Glutamatergic neuron (in vitro differentiated cells): ENCODE measurements around the gene DERL3. TPM values are rescaled to one million over a fixed set of nuclear protein-coding genes. Genes with fewer than 3 reads are reported as not detected.

Source experiments
- DNase-seq: peaks from one replicate; pipeline ENCODE4 v3.0.0; 2022
- H3K27ac Mint-ChIP-seq: one replicate; pipeline ENCODE4 v1.8.0; 2020; ENCODE audit warnings: mild to moderate bottlenecking, mixed read lengths, inconsistent platforms; ENCODE audit not compliant: unreplicated experiment
- H3K27me3 Mint-ChIP-seq: one replicate; pipeline ENCODE4 v1.8.0; 2020; ENCODE audit warnings: mild to moderate bottlenecking, moderate library complexity, mixed read lengths, inconsistent platforms; ENCODE audit not compliant: unreplicated experiment
- H3K36me3 Mint-ChIP-seq: one replicate; pipeline ENCODE4 v1.8.0; 2020; ENCODE audit warnings: mild to moderate bottlenecking, mixed read lengths, inconsistent platforms; ENCODE audit not compliant: unreplicated experiment
- H3K4me1 Mint-ChIP-seq: one replicate; pipeline ENCODE4 v1.8.0; 2020; ENCODE audit warnings: mild to moderate bottlenecking, low read depth, mixed read lengths, inconsistent platforms; ENCODE audit not compliant: unreplicated experiment
- H3K4me3 Mint-ChIP-seq: one replicate; pipeline ENCODE4 v1.8.0; 2020; ENCODE audit warnings: mild to moderate bottlenecking, mixed read lengths, inconsistent platforms; ENCODE audit not compliant: unreplicated experiment
- H3K9me3 Mint-ChIP-seq: one replicate; pipeline ENCODE4 v1.8.0; 2020; ENCODE audit warnings: mild to moderate bottlenecking, moderate library complexity, mixed read lengths, inconsistent platforms; ENCODE audit not compliant: unreplicated experiment
- total RNA-seq: library from RNA; stranded (reverse); fragmentation: NEBNext Ultra II Directional; extraction: Animal tissue kit (Norgen Biotek cat#: 25700); gene quantifications from one replicate; pipeline ENCODE4 v1.2.1, GENCODE V29; 2021; ENCODE audit not compliant: unreplicated experiment
- TF ChIP-seq, protein P1 (sequence below): fragments of 200-600 bp; sonication (generic); IDR thresholded peaks from one replicate; pipeline ENCODE4 v1.5.0; 2021; ENCODE audit not compliant: partially characterized antibody, unreplicated experiment

The DERL3 gene
- total RNA-seq, 1 donor from 2014 or later, result 1.2 TPM

DNA sequence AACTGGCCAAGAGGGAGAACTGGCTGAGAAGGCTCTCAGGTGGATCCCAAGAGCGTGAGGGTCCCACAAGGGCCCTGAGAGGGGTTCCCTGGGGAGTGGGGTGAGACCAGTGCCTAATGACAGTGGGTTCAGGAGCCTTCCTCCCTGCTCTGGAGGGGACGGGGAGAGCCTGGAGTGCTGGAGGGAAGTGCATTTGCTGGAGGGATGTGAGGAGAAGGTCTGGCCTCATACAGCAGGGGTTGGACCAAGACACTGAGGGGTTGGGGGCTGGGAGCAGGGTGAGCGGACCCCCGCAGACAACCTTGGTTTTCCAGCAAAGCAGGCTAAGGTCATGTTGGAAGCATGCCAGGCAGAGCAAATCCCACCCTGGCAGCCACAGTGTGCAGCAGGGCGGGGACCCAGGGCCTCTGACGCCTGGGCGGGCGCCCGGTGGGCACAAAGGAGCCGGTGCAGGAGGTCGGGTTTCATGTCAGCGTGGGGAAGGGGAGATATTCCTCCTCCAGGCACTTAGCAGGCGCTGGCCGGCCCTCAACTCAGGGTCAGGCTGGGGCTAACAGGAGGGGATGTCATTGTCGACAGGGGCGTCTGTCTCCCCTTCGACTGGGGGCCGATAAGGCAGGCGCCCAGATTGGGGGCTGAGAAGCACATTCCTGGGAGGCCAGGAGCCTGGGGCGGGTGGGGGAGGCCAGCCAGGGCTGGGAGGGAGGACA lies 3.1 kb upstream of the DERL3 start:
- Mint-ChIP-seq H3K4me1 (peaks cover 8% of the 10 kb centered on the region), H3K4me3 (no peak overlapping the region), H3K27me3 (peaks cover 15% of the 10 kb centered on the region), H3K27ac (peak overlapping the region; percentile 34), H3K9me3 (peaks cover 20% of the 10 kb centered on the region), H3K36me3 (no peaks in the 10 kb centered on the region)
- DNase-seq, result no peak
- TF ChIP-seq, protein P1, sequence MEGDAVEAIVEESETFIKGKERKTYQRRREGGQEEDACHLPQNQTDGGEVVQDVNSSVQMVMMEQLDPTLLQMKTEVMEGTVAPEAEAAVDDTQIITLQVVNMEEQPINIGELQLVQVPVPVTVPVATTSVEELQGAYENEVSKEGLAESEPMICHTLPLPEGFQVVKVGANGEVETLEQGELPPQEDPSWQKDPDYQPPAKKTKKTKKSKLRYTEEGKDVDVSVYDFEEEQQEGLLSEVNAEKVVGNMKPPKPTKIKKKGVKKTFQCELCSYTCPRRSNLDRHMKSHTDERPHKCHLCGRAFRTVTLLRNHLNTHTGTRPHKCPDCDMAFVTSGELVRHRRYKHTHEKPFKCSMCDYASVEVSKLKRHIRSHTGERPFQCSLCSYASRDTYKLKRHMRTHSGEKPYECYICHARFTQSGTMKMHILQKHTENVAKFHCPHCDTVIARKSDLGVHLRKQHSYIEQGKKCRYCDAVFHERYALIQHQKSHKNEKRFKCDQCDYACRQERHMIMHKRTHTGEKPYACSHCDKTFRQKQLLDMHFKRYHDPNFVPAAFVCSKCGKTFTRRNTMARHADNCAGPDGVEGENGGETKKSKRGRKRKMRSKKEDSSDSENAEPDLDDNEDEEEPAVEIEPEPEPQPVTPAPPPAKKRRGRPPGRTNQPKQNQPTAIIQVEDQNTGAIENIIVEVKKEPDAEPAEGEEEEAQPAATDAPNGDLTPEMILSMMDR, result no peak

DNA sequence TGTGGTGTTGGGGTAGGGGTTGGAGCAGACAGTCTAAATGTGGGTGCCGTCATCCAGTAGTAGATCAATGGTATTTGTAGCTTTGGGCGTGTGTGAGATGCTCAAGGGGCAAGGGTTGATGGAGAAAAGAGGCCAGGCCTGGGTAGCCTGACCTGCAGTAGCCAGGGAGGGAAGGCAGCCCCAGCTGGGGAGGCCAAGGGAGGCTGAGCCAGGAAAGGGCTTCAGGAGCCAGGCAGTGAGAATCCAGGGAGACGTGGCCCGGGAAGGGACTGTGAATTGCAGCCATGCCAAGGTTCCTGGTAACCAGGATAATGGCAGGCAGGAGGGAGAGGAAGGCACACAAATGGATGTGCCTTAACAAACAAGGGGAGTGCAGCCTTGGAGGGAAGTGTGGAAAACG lies 2.5 kb upstream of the DERL3 start:
- peaks cover 18% of the 10 kb centered on the region for H3K27me3 Mint-ChIP-seq
- H3K4me1 Mint-ChIP-seq, result peaks cover 8% of the 10 kb centered on the region
- H3K9me3 Mint-ChIP-seq, result peaks cover 20% of the 10 kb centered on the region
- no peaks in the 10 kb centered on the region for H3K36me3 Mint-ChIP-seq
- no peak for DNase-seq
- peak overlapping the region; percentile 34 for H3K27ac Mint-ChIP-seq
- H3K4me3 Mint-ChIP-seq, result no peak overlapping the region
- TF ChIP-seq, protein P1, result no peak

DNA sequence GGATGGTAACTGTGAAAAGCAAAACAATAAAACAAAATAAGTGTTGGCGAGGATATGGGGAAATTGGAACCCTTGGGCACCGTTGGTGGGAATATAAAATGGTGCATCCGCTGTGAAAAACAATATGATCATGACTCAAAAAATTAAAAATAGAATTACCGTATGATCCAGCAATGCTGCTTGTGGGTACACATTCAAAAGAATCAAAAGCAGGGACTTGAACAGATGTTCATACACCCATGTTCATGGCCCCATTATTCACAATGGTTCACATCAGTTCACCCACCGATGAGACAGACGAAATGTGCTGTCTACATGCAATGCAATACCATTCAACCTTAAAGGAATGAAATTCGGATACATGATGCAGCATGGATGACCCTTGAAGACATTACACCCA lies 1.2 kb upstream of the DERL3 start:
- H3K27ac Mint-ChIP-seq, result peak overlapping the region; percentile 7
- H3K36me3 Mint-ChIP-seq, result no peaks in the 10 kb centered on the region
- H3K4me1 Mint-ChIP-seq, result peaks cover 14% of the 10 kb centered on the region
- H3K4me3 Mint-ChIP-seq, result no peak overlapping the region
- H3K9me3 Mint-ChIP-seq, result peaks cover 26% of the 10 kb centered on the region
- H3K27me3 Mint-ChIP-seq, result peaks cover 19% of the 10 kb centered on the region
- no peak for DNase-seq
- TF ChIP-seq, protein P1, result no peak

DNA sequence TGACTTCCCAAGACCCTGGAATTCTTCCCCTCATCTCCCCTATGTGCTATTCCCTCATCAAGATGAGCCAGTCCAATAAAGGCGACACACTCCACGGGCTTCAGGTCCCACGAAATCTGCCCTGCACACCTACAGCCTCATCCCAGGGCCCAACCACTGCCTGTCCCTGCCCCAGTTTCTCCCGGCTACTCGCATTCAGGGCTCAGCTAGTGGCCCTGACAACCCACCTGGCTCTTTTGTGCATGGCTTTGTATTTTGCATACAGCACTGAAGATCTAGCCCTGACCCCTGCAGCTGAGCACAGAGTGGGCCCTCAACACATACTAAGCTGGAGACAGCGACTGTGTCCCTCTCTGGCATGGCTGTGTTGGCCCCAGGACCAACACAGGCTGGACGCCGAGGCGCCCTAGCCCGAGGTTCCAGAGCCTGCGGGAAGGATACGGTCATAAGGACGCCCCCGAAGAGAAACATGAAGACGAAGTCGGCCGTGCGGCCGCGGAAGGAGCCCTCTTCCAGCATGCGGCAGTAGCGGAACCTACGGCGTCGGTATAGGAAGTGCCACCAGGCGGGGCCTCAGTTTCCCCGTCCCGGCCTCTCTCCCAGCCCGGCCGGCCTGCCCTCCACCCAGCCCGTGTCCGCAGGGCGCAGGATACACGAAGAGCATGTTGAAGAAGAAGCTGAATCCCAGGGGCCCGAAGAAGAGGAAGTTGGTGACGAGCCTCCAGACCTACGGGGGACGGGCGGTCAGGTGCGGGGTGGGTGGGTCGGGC lies 710 bp downstream of the DERL3 start:
- TF ChIP-seq, protein P1, result no peak
- Mint-ChIP-seq H3K9me3 (peaks cover 27% of the 10 kb centered on the region), H3K36me3 (no peaks in the 10 kb centered on the region), H3K4me3 (peak overlapping the region; percentile 84), H3K27me3 (peaks cover 19% of the 10 kb centered on the region), H3K27ac (peak overlapping the region; percentile 28), H3K4me1 (peaks cover 17% of the 10 kb centered on the region)
- DNase-seq, result no peak

DNA sequence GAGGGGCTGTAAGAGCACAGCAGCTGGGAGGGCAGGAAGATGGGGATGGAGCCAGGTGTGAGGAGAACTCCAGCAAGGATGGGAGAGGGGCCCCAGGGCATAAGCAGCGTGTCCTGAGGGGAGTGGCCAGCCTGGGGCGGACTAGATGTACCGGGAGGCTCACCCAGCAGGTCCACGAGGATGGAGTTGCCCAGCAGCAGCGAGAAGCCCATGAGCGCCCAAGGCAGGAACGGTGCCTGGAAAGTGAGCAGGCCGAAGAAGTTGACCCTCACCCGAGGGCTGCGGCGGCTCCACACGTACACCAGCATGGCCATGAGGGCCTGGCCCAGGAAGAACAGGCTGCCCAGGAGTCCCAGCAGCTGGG lies 1.3 kb downstream of the DERL3 start:
- peaks cover 19% of the 10 kb centered on the region for H3K27me3 Mint-ChIP-seq
- TF ChIP-seq, protein P1, result no peak

More for the DNA sequence above, 1.3 kb downstream of the DERL3 start:
- H3K4me3 Mint-ChIP-seq, result no peak overlapping the region
- H3K9me3 Mint-ChIP-seq, result peaks cover 27% of the 10 kb centered on the region
- no peak overlapping the region for H3K27ac Mint-ChIP-seq
- no peak for DNase-seq
- H3K4me1 Mint-ChIP-seq, result peaks cover 18% of the 10 kb centered on the region
- no peaks in the 10 kb centered on the region for H3K36me3 Mint-ChIP-seq
